OCI-LY7 (cell line): ENCODE measurements around the gene CRB2. TPM values are rescaled to one million over a fixed set of nuclear protein-coding genes. Genes with fewer than 3 reads are reported as not detected.

Experiments used
- microRNA-seq: library from miRNA; unstranded; fragments of <30 nt; microRNA quantifications from one replicate; pipeline ENCODE4 v1.2.0, GENCODE V29; 2022; ENCODE audit warnings: borderline replicate concordance
- small RNA-seq: library from RNA; depleted of rRNA; stranded (forward); fragments of <200 nt; gene quantifications from one replicate; pipeline ENCODE3, GENCODE V24; 2014
- total RNA-seq, 2 experiments: library from RNA; depleted of rRNA in 1 of 2; stranded (reverse); fragments of >200 nt in 1 of 2; shearing (Covaris generic) in 1 of 2; gene quantifications; 2 replicates each; pipeline ENCODE4 v1.2.3, GENCODE V29; 2014 to 2022

CRB2 gene
- total RNA-seq, 2 experiments from 2014 or later = 1.6 to 3.4 TPM

Small RNA genes within 50 kb of the gene (microRNA-seq; reads per million reads assigned to microRNA genes)
- not detected for gene MIR601

Small RNA genes within 50 kb of the gene (small RNA-seq; reads per million reads assigned to genes)
- gene MIR601 = not detected

Other genes starting within 250 kb of the CRB2 start
- 82.8 and 96.0 TPM in 2 replicates for gene STRBP, start 87.6 kb upstream of the CRB2 start, total RNA-seq (2014; rRNA removed; shearing (Covaris generic))
- 179 and 184 TPM in 2 replicates for gene STRBP, start 87.6 kb upstream of the CRB2 start, total RNA-seq (2022)